Bone marrow (tissue), 2 donors: ENCODE measurements around the gene LSM14A.

Experiments
- DNase-seq, 2 donors: peaks; one replicate each; lab custom pipeline; 2025; lab: John Stamatoyannopoulos, UW

Gene LSM14A

DNA sequence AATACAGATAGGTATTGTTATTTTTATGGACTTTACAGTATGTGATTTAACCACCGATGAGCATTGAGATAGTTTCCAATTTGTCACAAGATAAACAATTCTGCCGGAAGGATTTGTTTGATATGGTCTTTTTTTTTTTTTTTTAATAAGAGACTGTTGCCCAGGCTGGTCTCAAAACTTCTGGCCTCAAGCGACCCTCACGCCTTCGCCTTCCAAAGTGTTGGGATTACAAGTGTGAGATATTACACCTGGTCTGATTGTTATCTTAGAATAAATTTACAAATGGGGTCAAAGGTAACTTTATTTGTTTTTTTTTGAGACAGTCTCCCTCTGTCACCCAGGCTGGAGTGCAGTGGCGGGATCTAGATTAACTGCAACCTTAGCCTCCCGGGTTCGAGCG, 83.2 kb downstream of the LSM14A start:
- DNase-seq = no peak

- DNase-seq = no peak
Measured at GRCh38 chr19:34256835-34257558, 84.7 kb downstream of the LSM14A start.

- DNase-seq = no peak
Measured at GRCh38 chr19:34257559-34257924, 85.2 kb downstream of the LSM14A start.

GRCh38 chr19:34259367-34260095, 87.2 kb downstream of the LSM14A start:
- no peak for DNase-seq

GRCh38 chr19:34260771-34261173, 88.5 kb downstream of the LSM14A start:
- no peak for DNase-seq

GRCh38 chr19:34261334-34262109, 89.2 kb downstream of the LSM14A start:
- DNase-seq = no peak

DNA sequence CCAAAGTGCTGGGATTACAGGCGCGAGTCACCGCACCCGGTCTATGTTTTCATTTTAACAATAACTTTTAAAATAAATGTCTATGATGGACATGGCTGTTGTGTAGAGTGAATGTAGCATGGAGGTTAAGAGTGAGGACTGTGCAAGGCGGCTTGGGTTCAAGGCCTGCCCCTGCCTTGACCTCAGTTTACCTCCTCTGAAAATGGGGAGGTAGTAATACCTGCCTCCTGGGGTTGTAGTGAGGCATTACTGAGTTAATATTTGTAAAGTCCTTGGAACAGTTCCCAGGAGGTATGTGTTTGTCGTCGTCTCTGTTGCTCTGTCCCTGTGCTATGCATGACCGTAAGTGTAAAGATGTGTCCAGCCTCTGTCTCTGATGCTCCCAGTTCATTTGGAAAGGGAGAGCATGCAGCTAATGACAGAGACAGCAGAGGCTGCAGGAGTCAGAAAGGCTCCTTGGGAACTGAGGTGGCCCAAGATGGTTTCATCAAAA, 91.5 kb downstream of the LSM14A start:
- no peak for DNase-seq

- DNase-seq = no peak
Measured at GRCh38 chr19:34265221-34265650, 92.9 kb downstream of the LSM14A start.

GRCh38 chr19:34269081-34269480, 96.8 kb downstream of the LSM14A start:
- no peak for DNase-seq

GRCh38 chr19:34269489-34269888, 97.2 kb downstream of the LSM14A start:
- no peak for DNase-seq

GRCh38 chr19:34269968-34270621, 97.8 kb downstream of the LSM14A start:
- DNase-seq = peak in 1 of 2 donors; percentile 18

- DNase-seq = no peak
Measured at GRCh38 chr19:34273121-34273520, 100.8 kb downstream of the LSM14A start.

DNA sequence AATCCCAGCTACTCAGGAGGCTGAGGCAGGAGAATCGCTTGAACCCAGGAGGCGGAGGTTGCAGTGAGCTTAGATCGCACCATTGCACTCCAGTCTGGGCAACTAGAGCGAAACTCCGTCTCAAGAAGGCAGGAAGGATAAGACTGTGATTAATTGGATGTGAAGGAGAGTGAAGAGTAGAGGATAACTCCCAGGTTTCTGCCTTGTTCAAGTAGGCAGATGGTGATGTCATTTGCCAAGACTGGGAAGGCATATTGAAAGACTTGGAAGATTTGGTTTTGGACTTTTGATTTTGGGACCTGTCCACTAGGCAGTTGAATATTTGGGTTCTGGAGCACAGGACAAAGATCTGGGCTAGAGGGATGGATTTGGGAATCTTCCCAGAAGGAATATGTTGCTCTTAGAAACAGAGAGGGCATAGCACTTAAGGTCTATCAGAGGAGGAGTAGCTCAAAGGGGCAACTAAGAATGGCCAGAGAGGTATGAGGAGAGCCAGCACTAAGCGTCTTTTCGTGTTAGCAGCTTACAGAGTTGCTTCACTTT, 102.1 kb downstream of the LSM14A start:
- DNase-seq = no peak

- DNase-seq = no peak
Measured at GRCh38 chr19:34274827-34275625, 102.7 kb downstream of the LSM14A start.

GRCh38 chr19:34275705-34276104, 103.4 kb downstream of the LSM14A start:
- DNase-seq = no peak

GRCh38 chr19:34276614-34277013, 104.3 kb downstream of the LSM14A start:
- DNase-seq = no peak

DNA sequence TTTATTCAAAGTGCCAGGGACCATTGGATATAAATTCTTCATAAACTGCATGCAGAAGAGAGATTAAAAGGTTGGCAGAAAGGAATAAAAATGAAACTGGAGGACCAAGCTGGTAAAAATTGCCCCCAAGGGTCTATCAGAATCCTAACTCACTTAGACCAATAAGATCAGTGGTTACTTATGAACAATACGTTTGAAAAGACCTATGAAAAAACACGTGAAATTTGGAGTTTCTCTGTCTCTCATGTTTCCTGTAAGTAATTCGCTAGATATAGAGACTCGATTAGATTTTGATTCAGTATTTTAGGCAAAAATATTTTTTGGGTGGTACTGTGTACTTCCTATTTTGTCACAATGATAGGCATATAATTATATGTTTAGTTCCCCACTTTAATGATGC, 104.9 kb downstream of the LSM14A start:
- no peak for DNase-seq

- DNase-seq = no peak
Measured at GRCh38 chr19:34278783-34279182, 106.5 kb downstream of the LSM14A start.
